H9 (cell line): Measurements from ENCODE around the gene RPP38. TPM values are rescaled to one million over a fixed set of nuclear protein-coding genes. Genes with fewer than 3 reads are reported as not detected.

ENCODE experiments used
- DNase-seq: peaks from one replicate; pipeline ENCODE4 v3.0.0-alpha.2; 2017
- H2AFZ ChIP-seq: one replicate; pipeline ENCODE4 v1.6.1; 2013; ENCODE audit warnings: mild to moderate bottlenecking, low read length, control low read depth, moderate library complexity
- H2AK5ac ChIP-seq: 2 replicates; pipeline ENCODE4 v1.6.1; 2013; ENCODE audit warnings: low read length, control low read depth, mixed read lengths; ENCODE audit not compliant: insufficient read length
- H2BK120ac ChIP-seq: one replicate; pipeline ENCODE4 v1.6.1; 2013; ENCODE audit warnings: low read depth, mild to moderate bottlenecking, low read length, control low read depth, inconsistent platforms; ENCODE audit not compliant: poor library complexity, severe bottlenecking
- H2BK12ac ChIP-seq: 2 replicates; pipeline ENCODE4 v1.6.1; 2013; ENCODE audit warnings: low read length, control low read depth, mixed read lengths, low read depth; ENCODE audit not compliant: insufficient read length
- H2BK15ac ChIP-seq: 2 replicates; pipeline ENCODE4 v1.6.1; 2013; ENCODE audit warnings: low read depth, low read length, control low read depth
- H2BK20ac ChIP-seq: one replicate; pipeline ENCODE4 v1.6.1; 2013; ENCODE audit warnings: low read depth, mild to moderate bottlenecking, low read length, control low read depth, inconsistent platforms; ENCODE audit not compliant: poor library complexity, severe bottlenecking
- H2BK5ac ChIP-seq: 2 replicates; pipeline ENCODE4 v1.6.1; 2013; ENCODE audit warnings: low read length, control low read depth, mixed read lengths; ENCODE audit not compliant: insufficient read length
- H3K14ac ChIP-seq: 2 replicates; pipeline ENCODE4 v1.6.1; 2013; ENCODE audit warnings: low read length, control low read depth; ENCODE audit not compliant: insufficient read depth
- H3K18ac ChIP-seq: 2 replicates; pipeline ENCODE4 v1.6.1; 2013; ENCODE audit warnings: low read depth, mild to moderate bottlenecking, mixed read lengths, low read length, control low read depth; ENCODE audit not compliant: insufficient read length
- H3K23ac ChIP-seq: 2 replicates; pipeline ENCODE4 v1.6.1; 2013; ENCODE audit warnings: low read length, control low read depth, mixed read lengths, low read depth; ENCODE audit not compliant: insufficient read length
- H3K23me2 ChIP-seq: 2 replicates; pipeline ENCODE4 v1.6.1; 2013; ENCODE audit warnings: low read depth, mild to moderate bottlenecking, mixed read lengths, low read length, control low read depth; ENCODE audit not compliant: insufficient read length, poor library complexity, severe bottlenecking
- H3K27ac ChIP-seq: 2 replicates; pipeline ENCODE4 v1.5.1; 2013; ENCODE audit warnings: low read length, control low read depth, mixed read lengths, low read depth; ENCODE audit not compliant: insufficient read length
- H3K27me3 ChIP-seq: 2 replicates; pipeline ENCODE4 v1.6.1; 2013; ENCODE audit warnings: low read length, control low read depth, inconsistent platforms; ENCODE audit not compliant: insufficient read depth
- H3K4ac ChIP-seq: 2 replicates; pipeline ENCODE4 v1.6.1; 2013; ENCODE audit warnings: low read depth, mild to moderate bottlenecking, control low read depth, inconsistent platforms, low read length, moderate library complexity
- H3K4me1 ChIP-seq: 2 replicates; pipeline ENCODE4 v1.6.1; 2013; ENCODE audit warnings: low read length, control low read depth, inconsistent platforms; ENCODE audit not compliant: insufficient read depth
- H3K4me2 ChIP-seq: 2 replicates; pipeline ENCODE4 v1.6.1; 2013; ENCODE audit warnings: low read length, control low read depth, mixed read lengths; ENCODE audit not compliant: insufficient read length, insufficient read depth
- H3K56ac ChIP-seq: 2 replicates; pipeline ENCODE4 v1.6.1; 2013; ENCODE audit warnings: low read depth, mild to moderate bottlenecking, mixed read lengths, low read length, control low read depth; ENCODE audit not compliant: insufficient read length
- H3K79me1 ChIP-seq: 2 replicates; pipeline ENCODE4 v1.6.1; 2013; ENCODE audit warnings: low read depth, mild to moderate bottlenecking, moderate library complexity, low read length, control low read depth, inconsistent platforms; ENCODE audit not compliant: insufficient read depth, poor library complexity, severe bottlenecking
- H3K79me2 ChIP-seq: 2 replicates; pipeline ENCODE4 v1.6.1; 2013; ENCODE audit warnings: low read length, control low read depth, inconsistent platforms; ENCODE audit not compliant: insufficient read depth
- H3K9ac ChIP-seq: 2 replicates; pipeline ENCODE4 v1.6.1; 2013; ENCODE audit warnings: low read length, control low read depth, mixed read lengths; ENCODE audit not compliant: insufficient read length; ENCODE audit errors: extremely low read depth
- H3K9me3 ChIP-seq: one replicate; pipeline ENCODE4 v1.6.1; 2013; ENCODE audit warnings: low read depth, low read length, inconsistent platforms; ENCODE audit not compliant: control insufficient read depth
- H3T11ph ChIP-seq: one replicate; pipeline ENCODE4 v1.6.1; 2013; ENCODE audit warnings: mild to moderate bottlenecking, low read length, control low read depth, inconsistent platforms
- H4K20me1 ChIP-seq: one replicate; pipeline ENCODE4 v1.6.1; 2013; ENCODE audit not compliant: control insufficient read depth, insufficient read length, insufficient read depth
- H4K5ac ChIP-seq: 2 replicates; pipeline ENCODE4 v1.6.1; 2013; ENCODE audit warnings: low read depth, mild to moderate bottlenecking, mixed read lengths, low read length, control low read depth; ENCODE audit not compliant: insufficient read length
- H4K8ac ChIP-seq: replicated peaks from 2 replicates; pipeline ENCODE4 v1.6.1; 2013; ENCODE audit warnings: low read length, control low read depth, mixed read lengths, low read depth; ENCODE audit not compliant: insufficient read length
- H4K91ac ChIP-seq: 2 replicates; pipeline ENCODE4 v1.6.1; 2013; ENCODE audit warnings: low read depth, mild to moderate bottlenecking, moderate library complexity, mixed read lengths, low read length, control low read depth; ENCODE audit not compliant: insufficient read length
- H3K27ac Mint-ChIP-seq, 3 experiments: 2 replicates in 2 of 3; 3 replicates in 1 of 3; pipeline ENCODE4 v1.8.0; 2020 to 2021; ENCODE audit warnings: mixed read lengths in 3 of 3, mild to moderate bottlenecking in 1 of 3, moderate library complexity in 1 of 3
- H3K27me3 Mint-ChIP-seq: 2 replicates; pipeline ENCODE4 v1.8.0; 2021; ENCODE audit warnings: low read depth, mild to moderate bottlenecking, moderate library complexity, mixed read lengths
- H3K36me3 Mint-ChIP-seq, 3 experiments: 2 replicates in 2 of 3; 3 replicates in 1 of 3; pipeline ENCODE4 v1.8.0; 2020 to 2021; ENCODE audit warnings: low read depth in 3 of 3, mixed read lengths in 3 of 3; ENCODE audit not compliant: insufficient read depth in 1 of 3
- H3K4me1 Mint-ChIP-seq, 2 experiments: 2 replicates each; pipeline ENCODE4 v1.8.0; 2020; ENCODE audit warnings: mixed read lengths in 2 of 2
- H3K4me3 Mint-ChIP-seq, 2 experiments: 2 replicates in 1 of 2; 3 replicates in 1 of 2; pipeline ENCODE4 v1.8.0; 2020 to 2021; ENCODE audit warnings: mild to moderate bottlenecking in 2 of 2, mixed read lengths in 2 of 2, moderate library complexity in 1 of 2
- H3K9me3 Mint-ChIP-seq, 2 experiments: 2 replicates in 1 of 2; 3 replicates in 1 of 2; pipeline ENCODE4 v1.8.0; 2020; ENCODE audit warnings: mild to moderate bottlenecking in 2 of 2, mixed read lengths in 2 of 2, moderate library complexity in 1 of 2
- CTCF ChIP-seq: fragments of 200-600 bp; sonication (generic); conservative IDR thresholded peaks from 3 replicates; pipeline ENCODE4 v1.8.0; 2021; ENCODE audit warnings: antibody characterized with exemption, mild to moderate bottlenecking
- total RNA-seq: library from RNA; stranded (reverse); gene quantifications from 2 replicates; pipeline ENCODE4 v1.2.1, GENCODE V29; 2021

Gene RPP38
- total RNA-seq, 1 experiment from 2014 or later, result 26.6 TPM

- Histone ChIP-seq H2AFZ (no peak overlapping the region), H3K18ac (no peak overlapping the region), H3K4me1 (no peaks in the 10 kb centered on the region; the same call in 1 of the 2 replicates), H3T11ph (no peak overlapping the region), H3K9ac (no peak overlapping the region), H2BK120ac (no peak overlapping the region), H4K91ac (no peak overlapping the region), H3K79me2 (no peaks in the 10 kb centered on the region), H2BK15ac (no peak overlapping the region), H2BK5ac (no peak overlapping the region), H3K4me2 (no peak overlapping the region), H2AK5ac (no peak overlapping the region), H2BK12ac (no peak overlapping the region), H4K8ac (no peak overlapping the region), H3K56ac (no peak overlapping the region), H4K5ac (no peak overlapping the region), H4K20me1 (no peaks in the 10 kb centered on the region), H2BK20ac (no peak overlapping the region), H3K14ac (no peak overlapping the region), H3K9me3 (no peaks in the 10 kb centered on the region), H3K27me3 (no peaks in the 10 kb centered on the region), H3K79me1 (no peaks in the 10 kb centered on the region), H3K23ac (no peak overlapping the region), H3K27ac (no peak overlapping the region), H3K4ac (no peak overlapping the region), H3K23me2 (no peaks in the 10 kb centered on the region)
- H3K4me1 Mint-ChIP-seq, result peaks cover 11 to 13% of the 10 kb centered on the region in 2 experiments
- no peaks in the 10 kb centered on the region for H3K36me3 Mint-ChIP-seq
- no peak for TF ChIP-seq CTCF
- H3K27ac Mint-ChIP-seq, result no peak overlapping the region
- no peaks in the 10 kb centered on the region for H3K9me3 Mint-ChIP-seq
- DNase-seq, result no peak
- no peak overlapping the region for H3K4me3 Mint-ChIP-seq
- H3K27me3 Mint-ChIP-seq, result no peaks in the 10 kb centered on the region
Measured at GRCh38 chr10:15049533-15049932, 47.6 kb upstream of the RPP38 start.
